HG03060 (cell line): ENCODE measurements around the gene ZNF416.

Experiments used
- ATAC-seq: cut with Tn5 transposase; IDR thresholded peaks from one replicate; pipeline ENCODE4 v1.9.1; 2021; ENCODE audit warnings: low read depth, moderate number of reproducible peaks; ENCODE audit not compliant: unreplicated experiment

ZNF416 gene

GRCh38 chr19:57559404-57560025, 19.2 kb downstream of the ZNF416 start, which contains the start of gene ZNF550:
Gene ZNF550, minus strand, starts transcription at chr19:57559863. Its CDS starts 181 bp downstream, at chr19:57559682.
- peak; percentile 71 for ATAC-seq

- no peak for ATAC-seq
Measured at GRCh38 chr19:57559008-57559403, 19.7 kb downstream of the ZNF416 start.

GRCh38 chr19:57558525-57558924, 20.2 kb downstream of the ZNF416 start:
- ATAC-seq = no peak

- no peak for ATAC-seq
Measured at GRCh38 chr19:57557659-57558058, 21.1 kb downstream of the ZNF416 start.

- no peak for ATAC-seq
Measured at GRCh38 chr19:57552432-57552831, 26.3 kb downstream of the ZNF416 start.

- no peak for ATAC-seq
Measured at GRCh38 chr19:57546513-57546912, 32.2 kb downstream of the ZNF416 start.

- no peak for ATAC-seq
Measured at GRCh38 chr19:57537953-57538547, 40.7 kb downstream of the ZNF416 start.

- ATAC-seq = peak; percentile 65
Measured at GRCh38 chr19:57527136-57527881, 51.4 kb downstream of the ZNF416 start, which contains the start of gene ZNF549. Gene ZNF549, plus strand, starts transcription at chr19:57527356. Its CDS starts 218 bp downstream, at chr19:57527574.
